Erythroblast (primary cell): ENCODE measurements around the gene GTF2A1L.

Source experiments
- GATA1 ChIP-seq: IDR thresholded peaks from 2 replicates; pipeline ENCODE4 v1.6.1; 2011; ENCODE audit warnings: low read depth, mild to moderate bottlenecking, control low read depth, low read length, moderate library complexity
- POLR2A ChIP-seq: IDR thresholded peaks from 2 replicates; pipeline ENCODE4 v1.6.1; 2011; ENCODE audit warnings: mild to moderate bottlenecking, low read length

GRCh38 chr2:48584551-48584950 is 33.1 kb upstream of the GTF2A1L start:
- TF ChIP-seq POLR2A (no peak), GATA1 (no peak)
